CD4-positive, alpha-beta T cell treated with Interleukin-4 for 1 hour (primary cell): ENCODE measurements around the gene SP110.
"Not testable (repeated sequence)": the region's sequence is repeated elsewhere in the genome, so short reads cannot be mapped to it uniquely, and the experiment has no call there.

Experiments
- DNase-seq, 2 donors: peaks; one replicate each; pipeline ENCODE4 v3.0.0-alpha.2; 2020 to 2022

Gene SP110

DNA sequence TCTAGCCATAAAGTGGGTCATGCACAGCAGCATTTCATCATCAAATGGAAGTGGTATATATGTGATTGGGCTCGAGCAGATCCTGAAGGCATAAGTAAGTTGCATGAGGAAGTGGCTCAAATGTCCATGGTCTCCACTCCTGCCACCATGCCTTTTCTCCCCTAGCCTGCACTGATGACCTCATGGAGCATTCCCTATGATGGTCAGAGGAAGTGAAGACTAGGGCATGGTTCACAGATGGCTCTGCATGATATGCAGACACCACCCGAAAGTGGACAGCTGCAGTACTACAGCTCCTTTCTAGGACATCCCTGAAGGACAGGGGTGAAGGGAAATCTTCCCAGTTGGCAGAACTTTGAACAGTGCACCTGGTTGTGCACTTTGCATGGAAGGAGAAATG, 99.4 kb downstream of the SP110 start:
- not testable (repeated sequence) for DNase-seq

DNA sequence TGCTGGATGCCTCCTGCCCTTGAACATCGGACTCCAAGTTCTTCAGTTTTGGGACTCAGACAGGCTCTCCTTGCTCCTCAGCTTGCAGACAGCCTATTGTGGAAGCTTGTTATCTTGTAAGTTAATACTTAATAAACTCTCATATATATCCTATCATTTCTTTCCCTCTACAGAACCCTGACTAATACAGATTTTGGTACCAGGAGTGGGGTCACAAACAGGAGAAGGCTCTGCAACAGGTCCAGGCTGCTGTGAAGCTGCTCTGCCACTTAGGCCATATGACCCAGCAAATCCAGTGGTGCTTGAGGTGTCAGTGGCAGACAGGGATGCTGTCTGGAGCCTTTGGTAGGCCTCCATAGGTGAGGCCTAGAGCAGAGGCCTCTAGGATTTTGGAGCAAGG, 100.0 kb downstream of the SP110 start:
- DNase-seq = not testable (repeated sequence)
